Thoracic aorta (tissue), 2 donors: Measurements from ENCODE around the gene C6orf136. TPM values are rescaled to one million over a fixed set of nuclear protein-coding genes. Genes with fewer than 3 reads are reported as not detected.

Experiments
- ATAC-seq: fragments of 150-250 bp; one replicate; pipeline ENCODE4 v1.8.0; 2017; ENCODE audit warnings: low read depth; ENCODE audit not compliant: insufficient number of reproducible peaks, low FRiP score
- DNase-seq: peaks from one replicate; pipeline ENCODE4 v3.0.0-alpha.2; 2020; ENCODE audit warnings: low spot score
- H3K27ac ChIP-seq, 2 donors: fragments of 200-600 bp; sonication (generic); 1 replicate in 1 of 2; 2 replicates in 1 of 2; pipeline ENCODE4 v1.5.1; 2016; ENCODE audit warnings: mild to moderate bottlenecking in 2 of 2, moderate library complexity in 2 of 2
- H3K27me3 ChIP-seq: fragments of 200-600 bp; sonication (generic); replicated peaks from 2 replicates; pipeline ENCODE4 v1.6.0; 2016; ENCODE audit warnings: mild to moderate bottlenecking; ENCODE audit not compliant: insufficient read depth
- H3K36me3 ChIP-seq: fragments of 200-600 bp; sonication (generic); one replicate; pipeline ENCODE4 v1.5.1; 2016
- H3K4me1 ChIP-seq, 2 donors: fragments of 200-600 bp; sonication (generic); 1 replicate in 1 of 2; 2 replicates in 1 of 2; pipeline versions ENCODE4 v1.5.1 to v1.6.0; 2016; ENCODE audit warnings: low read depth in 2 of 2, mild to moderate bottlenecking in 1 of 2; ENCODE audit not compliant: control insufficient read depth in 1 of 2
- H3K4me3 ChIP-seq: fragments of 200-600 bp; sonication (generic); 2 replicates; pipeline ENCODE4 v1.5.1; 2016; ENCODE audit warnings: mild to moderate bottlenecking
- H3K9me3 ChIP-seq: fragments of 200-600 bp; sonication (generic); 2 replicates; pipeline ENCODE4 v1.5.1; 2016
- CTCF ChIP-seq: fragments of 200-600 bp; sonication (generic); IDR thresholded peaks from one replicate; pipeline ENCODE4 v1.5.1; 2019; ENCODE audit warnings: antibody characterized with exemption
- total RNA-seq, 2 donors: library from RNA; depleted of rRNA; stranded (reverse); fragments of >200 nt; gene quantifications; one replicate each; pipeline versions ENCODE4 v1.1.0 to v1.2.3, GENCODE V29; 2016

Gene C6orf136
- total RNA-seq, 2 donors from 2014 or later = 17.1 to 30.3 TPM

GRCh38 chr6:30689985-30690384 lies 43.1 kb downstream of the C6orf136 start:
- Histone ChIP-seq H3K4me1 (peaks cover 24 to 35% of the 10 kb centered on the region in 2 donors), H3K36me3 (no peaks in the 10 kb centered on the region), H3K4me3 (peak overlapping the region; percentile 92), H3K27me3 (no peaks in the 10 kb centered on the region), H3K9me3 (no peaks in the 10 kb centered on the region), H3K27ac (peak overlapping the region; percentile 92 to 100)
- ATAC-seq (no peak), DNase-seq (no peak)
- TF ChIP-seq CTCF = no peak

GRCh38 chr6:30690403-30691207 lies 43.7 kb downstream of the C6orf136 start, which contains the start of gene NRM:
TSS of gene NRM (minus strand) at chr6:30690984. CDS start at chr6:30690974, 10 bp downstream.
- Histone ChIP-seq H3K9me3 (no peaks in the 10 kb centered on the region), H3K4me3 (peak within 1 kb of the TSS; percentile 92), H3K27me3 (no peaks in the 10 kb centered on the region), H3K36me3 (no peaks in the 10 kb centered on the region), H3K27ac (peak within 1 kb of the TSS; percentile 92 to 100), H3K4me1 (peaks cover 25 to 37% of the 10 kb centered on the region in 2 donors)
- peak; percentile 66 for ATAC-seq
- no peak for TF ChIP-seq CTCF
- peak; percentile 80 for DNase-seq

- H3K4me1 ChIP-seq = peaks cover 28 to 39% of the 10 kb centered on the region in 2 donors
- no peaks in the 10 kb centered on the region for H3K9me3 ChIP-seq
- TF ChIP-seq CTCF = no peak
- DNase-seq (no peak), ATAC-seq (no peak)
- no peaks in the 10 kb centered on the region for H3K36me3 ChIP-seq
- peak overlapping the region; percentile 92 to 100 for H3K27ac ChIP-seq
- peak overlapping the region; percentile 92 for H3K4me3 ChIP-seq
- H3K27me3 ChIP-seq = no peaks in the 10 kb centered on the region
These were observed 44.4 kb downstream of the C6orf136 start for GRCh38 chr6:30691208-30691847.

- H3K4me1 ChIP-seq = peaks cover 5 to 10% of the 10 kb centered on the region in 2 donors
- no peak for TF ChIP-seq CTCF
- H3K27me3 ChIP-seq = no peaks in the 10 kb centered on the region
- no peak for DNase-seq
- ATAC-seq = no peak
- no peak overlapping the region for H3K4me3 ChIP-seq
- H3K36me3 ChIP-seq = peaks cover 6% of the 10 kb centered on the region
- H3K27ac ChIP-seq = no peak overlapping the region
- no peaks in the 10 kb centered on the region for H3K9me3 ChIP-seq
These were observed 49.5 kb downstream of the C6orf136 start for GRCh38 chr6:30696432-30696831.

- ATAC-seq (no peak), DNase-seq (no peak)
- H3K9me3 ChIP-seq = no peaks in the 10 kb centered on the region
These were observed 53.4 kb downstream of the C6orf136 start for GRCh38 chr6:30700340-30700739.

More at GRCh38 chr6:30700340-30700739, 53.4 kb downstream of the C6orf136 start:
- Histone ChIP-seq H3K36me3 (peaks cover 6% of the 10 kb centered on the region), H3K4me1 (peaks cover 4 to 5% of the 10 kb centered on the region in 2 donors), H3K4me3 (no peak overlapping the region), H3K27me3 (no peaks in the 10 kb centered on the region), H3K27ac (no peak overlapping the region)
- no peak for TF ChIP-seq CTCF
